HG03521 (cell line): ENCODE measurements around the gene NECTIN2.
"Not testable (repeated sequence)": the region's sequence is repeated elsewhere in the genome, so short reads cannot be mapped to it uniquely, and the experiment has no call there.

ENCODE experiments used
- ATAC-seq: cut with Tn5 transposase; IDR thresholded peaks from one replicate; pipeline ENCODE4 v1.9.1; 2021; ENCODE audit warnings: mild to moderate bottlenecking, moderate library complexity; ENCODE audit not compliant: unreplicated experiment

The NECTIN2 gene

GRCh38 chr19:44848812-44849447, 2.8 kb downstream of the NECTIN2 start:
- ATAC-seq = no peak

GRCh38 chr19:44850641-44851109, 4.6 kb downstream of the NECTIN2 start:
- ATAC-seq = no peak

- ATAC-seq = no peak
Measured at GRCh38 chr19:44851427-44851826, 5.3 kb downstream of the NECTIN2 start.

- no peak for ATAC-seq
Measured at GRCh38 chr19:44855606-44856005, 9.5 kb downstream of the NECTIN2 start.

GRCh38 chr19:44856421-44857083, 10.5 kb downstream of the NECTIN2 start:
- no peak for ATAC-seq

GRCh38 chr19:44857837-44858236, 11.7 kb downstream of the NECTIN2 start:
- ATAC-seq = no peak

- not testable (repeated sequence) for ATAC-seq
Measured at GRCh38 chr19:44861576-44861975, 15.5 kb downstream of the NECTIN2 start.

GRCh38 chr19:44863990-44864389, 17.9 kb downstream of the NECTIN2 start:
- ATAC-seq = no peak

- no peak for ATAC-seq
Measured at GRCh38 chr19:44865196-44865767, 19.2 kb downstream of the NECTIN2 start.

- ATAC-seq = no peak
Measured at GRCh38 chr19:44866664-44867063, 20.6 kb downstream of the NECTIN2 start.

GRCh38 chr19:44867578-44867977, 21.5 kb downstream of the NECTIN2 start:
- no peak for ATAC-seq

- ATAC-seq = no peak
Measured at GRCh38 chr19:44869733-44870470, 23.8 kb downstream of the NECTIN2 start.

- no peak for ATAC-seq
Measured at GRCh38 chr19:44871809-44872208, 25.7 kb downstream of the NECTIN2 start.

GRCh38 chr19:44872661-44873060, 26.6 kb downstream of the NECTIN2 start:
- no peak for ATAC-seq

GRCh38 chr19:44874317-44874716, 28.2 kb downstream of the NECTIN2 start:
- ATAC-seq = no peak

GRCh38 chr19:44875666-44876451, 29.8 kb downstream of the NECTIN2 start:
- no peak for ATAC-seq

- no peak for ATAC-seq
Measured at GRCh38 chr19:44876930-44877535, 30.9 kb downstream of the NECTIN2 start.

GRCh38 chr19:44878120-44878865, 32.2 kb downstream of the NECTIN2 start:
- ATAC-seq = no peak

- ATAC-seq = no peak
Measured at GRCh38 chr19:44879309-44880065, 33.4 kb downstream of the NECTIN2 start.
